ENCODE data around the gene IFNK. TPM values are rescaled to one million over a fixed set of nuclear protein-coding genes. Genes with fewer than 3 reads are reported as not detected.

IFNK gene
- total and polyA plus RNA-seq, 2 donors (not counting 3 experiments of a cell fraction or from before 2014, with no cell fraction given): not detected

- Histone ChIP-seq H3K4me1 (ENCODE audit: control insufficient read depth, extremely low read depth, insufficient read depth, low read length) (no peaks in the 10 kb centered on the region), H4K20me1 (replicated peaks; ENCODE audit: control insufficient read depth, extremely low read depth, insufficient read depth, low read length) (peaks cover 2% of the 10 kb centered on the region), H3K36me3 (ENCODE audit: control insufficient read depth in 2 of 2, extremely low read depth in 1 of 2, insufficient read depth in 2 of 2, low read length in 2 of 2) (no peaks in the 10 kb centered on the region), H3K4me2 (ENCODE audit: insufficient read depth, low read length) (no peak overlapping the region), H3K27ac (ENCODE audit: insufficient read depth, low read depth, low read length) (no peak overlapping the region), H3K9me3 (replicated peaks; ENCODE audit: control insufficient read depth, insufficient read depth, low read length) (no peaks in the 10 kb centered on the region), H2AFZ (ENCODE audit: low read depth, low read length) (no peak overlapping the region), H3K9me1 (replicated peaks; ENCODE audit: control insufficient read depth, extremely low read depth, insufficient read depth, low read length) (no peaks in the 10 kb centered on the region), H3K27me3 (ENCODE audit: control insufficient read depth in 2 of 2, insufficient read depth in 2 of 2, low read length in 2 of 2) (peaks cover 0 to 3% of the 10 kb centered on the region in 2 experiments), H3K9ac (replicated peaks; ENCODE audit: extremely low read depth, insufficient read depth, low read length) (no peak overlapping the region), H3K79me2 (ENCODE audit: control insufficient read depth, insufficient read depth, low read length) (no peaks in the 10 kb centered on the region), H3K4me3 (replicated peaks in 1 of 3; ENCODE audit: insufficient read depth in 1 of 3, low read depth in 1 of 3, low read length in 3 of 3) (no peak overlapping the region)
- BruUV-seq (replicated peaks): no TSS peak
- intact Hi-C loops (cut with micrococcal nuclease): no loop called here
- DNase-seq (ENCODE audit: low read depth, low spot score) (no peak), FAIRE-seq (no peak)
- POLR2A ChIA-PET: no interaction called here
- CTCF ChIA-PET: interaction anchor here (1.4 kb wide), 1 partner anchor 14 kb away, joined by 4 read pairs; no protein-coding TSS in a partner anchor
- TF ChIP-seq POLR2A (IDR thresholded peaks at IDR 0.05; ENCODE audit: low read depth, low read length): no peak
- TF ChIP-seq FOS (IDR thresholded peaks at IDR 0.05; ENCODE audit: borderline replicate concordance, insufficient read depth, low read length): no peak
- no peak for TF ChIP-seq JUN (IDR thresholded peaks at IDR 0.05; ENCODE audit: borderline replicate concordance, insufficient read depth, insufficient read length, low read depth)
- TF ChIP-seq CTCF (IDR thresholded peaks at IDR 0.05; ENCODE audit: extremely low read depth in 1 of 2, insufficient read depth in 1 of 2, low read depth in 1 of 2, low read length in 2 of 2): no peak
- no peak for TF ChIP-seq EZH2 (IDR thresholded peaks at IDR 0.05; ENCODE audit: borderline replicate concordance, low read depth, low read length, severe bottlenecking)
- no peak for TF ChIP-seq MAX (IDR thresholded peaks at IDR 0.05; ENCODE audit: insufficient read depth, insufficient read length)
- TF ChIP-seq MYC (IDR thresholded peaks at IDR 0.05; ENCODE audit: low read depth, low read length): no peak
- TF ChIP-seq POLR2AphosphoS5 (IDR thresholded peaks at IDR 0.05; ENCODE audit: insufficient read depth, low read depth, low read length): no peak
- no peak for TF ChIP-seq GATA2 (IDR thresholded peaks at IDR 0.05; ENCODE audit: insufficient read depth, insufficient read length, low read depth, low read length)
- dilution Hi-C loops (cut with MboI; ENCODE audit: extremely low pct_ligation_motif_present, low sequenced_read_pairs): no loop called here
These were observed 49.0 kb upstream of the IFNK start for GRCh38 chr9:27475057-27475595.
